ENCODE results near the gene VWA3B. TPM values are rescaled to one million over a fixed set of nuclear protein-coding genes. Genes with fewer than 3 reads are reported as not detected.

The VWA3B gene
- total and polyA plus RNA-seq, 2 donors from 2014 or later = 0.35 TPM; not detected in 1

DNA sequence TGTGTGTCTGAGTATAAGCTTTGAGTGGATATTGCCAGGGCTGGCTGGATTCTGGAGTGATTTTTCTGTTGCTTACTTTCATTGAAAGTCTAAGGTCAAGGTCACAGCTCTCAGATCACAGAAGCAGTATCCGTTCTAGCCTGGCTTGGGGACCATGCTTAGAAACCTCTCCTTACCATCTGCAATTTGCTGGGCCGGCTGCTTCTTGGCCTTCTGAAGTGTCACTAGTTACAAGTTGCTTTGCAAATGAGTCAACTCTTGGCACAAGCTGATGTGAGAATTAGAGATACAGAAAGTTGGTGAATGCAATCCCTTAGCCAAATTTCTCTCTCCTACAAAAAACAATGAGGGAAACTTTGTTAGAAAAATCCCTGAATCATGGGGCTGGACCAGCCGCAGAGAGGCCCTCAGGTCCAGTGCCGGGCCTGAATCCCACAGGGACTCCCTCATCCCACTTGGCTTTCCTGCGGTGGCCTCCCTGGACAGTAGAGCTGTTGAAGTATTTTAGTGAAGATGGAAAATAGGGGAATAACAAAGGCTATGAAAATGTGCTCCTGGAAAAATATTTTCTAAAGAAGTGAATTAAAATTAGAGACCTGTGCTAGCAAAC lies 166.6 kb downstream of the VWA3B start:
- TF ChIP-seq, protein P1, sequence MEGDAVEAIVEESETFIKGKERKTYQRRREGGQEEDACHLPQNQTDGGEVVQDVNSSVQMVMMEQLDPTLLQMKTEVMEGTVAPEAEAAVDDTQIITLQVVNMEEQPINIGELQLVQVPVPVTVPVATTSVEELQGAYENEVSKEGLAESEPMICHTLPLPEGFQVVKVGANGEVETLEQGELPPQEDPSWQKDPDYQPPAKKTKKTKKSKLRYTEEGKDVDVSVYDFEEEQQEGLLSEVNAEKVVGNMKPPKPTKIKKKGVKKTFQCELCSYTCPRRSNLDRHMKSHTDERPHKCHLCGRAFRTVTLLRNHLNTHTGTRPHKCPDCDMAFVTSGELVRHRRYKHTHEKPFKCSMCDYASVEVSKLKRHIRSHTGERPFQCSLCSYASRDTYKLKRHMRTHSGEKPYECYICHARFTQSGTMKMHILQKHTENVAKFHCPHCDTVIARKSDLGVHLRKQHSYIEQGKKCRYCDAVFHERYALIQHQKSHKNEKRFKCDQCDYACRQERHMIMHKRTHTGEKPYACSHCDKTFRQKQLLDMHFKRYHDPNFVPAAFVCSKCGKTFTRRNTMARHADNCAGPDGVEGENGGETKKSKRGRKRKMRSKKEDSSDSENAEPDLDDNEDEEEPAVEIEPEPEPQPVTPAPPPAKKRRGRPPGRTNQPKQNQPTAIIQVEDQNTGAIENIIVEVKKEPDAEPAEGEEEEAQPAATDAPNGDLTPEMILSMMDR (IDR thresholded peaks at IDR 0.05; ENCODE audit: borderline replicate concordance, extremely low read depth, insufficient read depth) = no peak
- H3K36me3 ChIP-seq (ENCODE audit: control insufficient read depth in 2 of 3, insufficient read depth in 3 of 3, low read length in 3 of 3) = no peaks in the 10 kb centered on the region
- H3K9me3 ChIP-seq (ENCODE audit: control insufficient read depth in 2 of 3, insufficient read depth in 1 of 3, low read length in 3 of 3) = no peaks in the 10 kb centered on the region
- no peak overlapping the region for H3K27ac ChIP-seq (ENCODE audit: low read depth in 2 of 2, low read length in 2 of 2)
- intact Hi-C loops (cut with DNase I) = no loop called here
- DNase-seq (no peak), FAIRE-seq (no peak)
- H3K4me1 ChIP-seq (ENCODE audit: control insufficient read depth in 2 of 3, insufficient read depth in 2 of 3, low read depth in 1 of 3, low read length in 3 of 3) = no peaks in the 10 kb centered on the region
- no peaks in the 10 kb centered on the region for H3K27me3 ChIP-seq (ENCODE audit: control insufficient read depth, insufficient read depth, low read length)
- H3K9ac ChIP-seq (ENCODE audit: low read length in 3 of 3) = no peak overlapping the region
- no peak overlapping the region for H3K4me3 ChIP-seq (ENCODE audit: low read length in 3 of 3)

DNA sequence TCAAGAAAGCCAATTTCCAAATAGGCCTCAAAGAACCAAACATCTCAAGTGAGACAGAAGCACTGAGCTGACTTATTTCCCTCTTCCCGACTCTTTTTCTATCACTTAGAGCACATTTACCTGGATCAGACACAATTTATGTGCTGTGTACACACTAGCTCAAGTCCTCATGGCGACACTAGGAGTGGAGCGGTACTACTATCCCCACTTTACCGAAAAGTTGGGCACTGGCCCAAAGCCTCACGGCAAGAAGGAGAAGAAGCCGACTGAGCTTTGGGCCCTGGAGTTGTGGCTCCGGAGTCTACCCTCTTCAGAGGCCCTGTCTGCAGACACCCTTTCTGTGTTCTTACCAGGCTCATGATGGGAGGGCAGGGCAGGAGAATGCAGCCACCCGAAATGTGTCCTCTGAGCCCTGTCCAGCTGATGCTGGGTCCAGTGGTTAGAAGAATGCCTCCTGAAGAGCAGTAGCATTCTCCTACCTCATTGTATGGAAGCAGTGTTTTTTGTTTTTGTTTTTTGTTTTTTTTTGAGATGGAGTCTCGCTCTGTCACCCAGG lies 167.6 kb downstream of the VWA3B start:
- Histone ChIP-seq H3K36me3 (ENCODE audit: control insufficient read depth in 2 of 3, insufficient read depth in 3 of 3, low read length in 3 of 3) (no peaks in the 10 kb centered on the region), H3K9ac (ENCODE audit: low read length in 3 of 3) (no peak overlapping the region), H3K4me1 (ENCODE audit: control insufficient read depth in 2 of 3, insufficient read depth in 2 of 3, low read depth in 1 of 3, low read length in 3 of 3) (no peaks in the 10 kb centered on the region), H3K27me3 (ENCODE audit: control insufficient read depth, insufficient read depth, low read length) (no peaks in the 10 kb centered on the region), H3K4me3 (ENCODE audit: low read length in 3 of 3) (no peak overlapping the region), H3K27ac (ENCODE audit: low read depth in 2 of 2, low read length in 2 of 2) (no peak overlapping the region), H3K9me3 (ENCODE audit: control insufficient read depth in 2 of 3, insufficient read depth in 1 of 3, low read length in 3 of 3) (no peaks in the 10 kb centered on the region)
- no peak for FAIRE-seq
- TF ChIP-seq, protein P1 (IDR thresholded peaks at IDR 0.05; ENCODE audit: borderline replicate concordance, extremely low read depth, insufficient read depth) = no peak
- DNase-seq = no peak
- intact Hi-C loops (cut with DNase I) = no loop called here

DNA sequence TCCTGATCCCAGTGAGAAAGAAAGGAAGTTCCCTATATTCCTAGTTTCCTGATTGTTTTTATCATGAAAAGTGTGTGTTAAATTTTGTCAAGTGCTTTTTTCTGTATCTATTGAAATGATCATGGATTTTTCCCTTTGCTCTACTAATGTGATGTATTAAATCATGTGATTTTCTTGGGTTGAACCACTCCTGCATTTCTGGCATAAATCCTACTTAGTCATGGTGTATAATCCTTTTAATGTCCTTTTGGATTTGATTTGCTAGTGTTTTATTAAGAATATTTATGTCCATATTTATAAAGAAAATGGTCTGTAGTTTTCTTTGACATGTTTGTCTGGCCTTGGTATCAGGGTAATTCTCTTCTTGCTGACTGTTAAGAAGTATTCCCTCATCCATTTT lies 171.9 kb downstream of the VWA3B start:
- Histone ChIP-seq H3K36me3 (ENCODE audit: control insufficient read depth in 2 of 3, insufficient read depth in 3 of 3, low read length in 3 of 3) (no peaks in the 10 kb centered on the region), H3K27ac (ENCODE audit: low read depth in 2 of 2, low read length in 2 of 2) (no peak overlapping the region), H3K4me1 (ENCODE audit: control insufficient read depth in 2 of 3, insufficient read depth in 2 of 3, low read depth in 1 of 3, low read length in 3 of 3) (no peaks in the 10 kb centered on the region), H3K9ac (ENCODE audit: low read length in 3 of 3) (no peak overlapping the region), H3K9me3 (ENCODE audit: control insufficient read depth in 2 of 3, insufficient read depth in 1 of 3, low read length in 3 of 3) (peaks cover 0 to 12% (median 6%) of the 10 kb centered on the region in 3 donors), H3K27me3 (ENCODE audit: control insufficient read depth, insufficient read depth, low read length) (no peaks in the 10 kb centered on the region), H3K4me3 (ENCODE audit: low read length in 3 of 3) (no peak overlapping the region)
- TF ChIP-seq, protein P1 (IDR thresholded peaks at IDR 0.05; ENCODE audit: borderline replicate concordance, extremely low read depth, insufficient read depth) = no peak
- no peak for FAIRE-seq
- no peak for DNase-seq
- intact Hi-C loops (cut with DNase I) = no loop called here

All from kidney (tissue), 14 donors.